HG03025 (cell line): ENCODE data around the gene RGS1.

Experiments used
- ATAC-seq: cut with Tn5 transposase; IDR thresholded peaks from one replicate; pipeline ENCODE4 v1.9.1; 2021; ENCODE audit warnings: mild to moderate bottlenecking, moderate library complexity; ENCODE audit not compliant: unreplicated experiment, low FRiP score

The RGS1 gene

GRCh38 chr1:192575499-192576189, at the start of gene RGS1:
Gene RGS1 (plus strand): TSS chr1:192575773. CDS start chr1:192575793, 20 bp downstream.
- peak; percentile 95 for ATAC-seq

DNA sequence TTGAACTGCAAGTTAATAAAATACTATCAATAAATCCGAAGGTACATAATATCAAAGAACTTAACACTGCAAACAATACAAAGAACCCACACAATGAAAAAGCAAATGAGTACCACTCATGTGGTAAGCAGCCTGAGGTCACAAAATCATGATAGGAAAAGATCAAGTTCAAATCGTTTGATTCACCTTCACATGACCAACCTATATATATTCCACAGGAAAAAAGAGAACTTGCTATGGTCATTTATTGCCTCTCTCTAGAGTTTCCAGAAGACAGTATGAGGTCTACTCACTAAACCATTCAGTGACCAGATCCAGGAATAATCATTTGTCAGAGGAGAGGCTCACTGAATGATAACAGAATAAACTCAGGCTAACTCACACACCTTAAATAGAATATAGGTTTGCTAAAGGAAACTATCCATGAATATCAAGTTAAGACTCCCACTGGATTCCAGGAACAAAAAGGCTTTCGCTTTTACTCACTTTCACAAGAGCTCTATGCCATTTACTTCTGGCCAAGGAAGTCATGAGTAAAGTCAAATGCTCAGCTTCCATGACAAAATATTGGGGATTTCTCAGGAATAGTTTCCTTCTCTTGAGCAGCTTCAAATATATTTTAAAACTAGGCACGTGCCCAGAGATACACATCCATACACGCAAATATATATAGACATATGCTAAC, 48.3 kb upstream of the RGS1 start:
- ATAC-seq = no peak

DNA sequence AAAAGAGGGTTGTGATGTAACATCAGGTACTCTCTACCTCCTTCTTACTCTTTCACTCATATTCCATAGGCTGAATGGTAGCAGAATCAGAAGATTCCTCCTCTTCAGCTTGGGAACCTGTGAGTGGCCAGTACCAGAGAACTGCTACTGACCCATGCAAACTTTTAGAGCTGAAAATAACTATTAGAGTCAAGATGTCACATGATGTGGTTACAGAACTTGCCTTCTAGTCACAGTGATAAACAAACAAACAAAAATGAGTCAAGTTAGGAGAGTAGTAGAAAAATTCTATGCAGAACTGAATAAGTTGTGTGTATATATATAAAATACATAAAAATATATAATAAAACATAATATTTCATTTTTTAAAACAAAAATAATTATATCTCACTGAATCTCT, 47.6 kb upstream of the RGS1 start:
- ATAC-seq = no peak

- ATAC-seq = no peak
Measured at GRCh38 chr1:192529031-192529755, 46.4 kb upstream of the RGS1 start.

- no peak for ATAC-seq
Measured at GRCh38 chr1:192529811-192530210, 45.8 kb upstream of the RGS1 start.

GRCh38 chr1:192530254-192530653, 45.3 kb upstream of the RGS1 start:
- ATAC-seq = peak; percentile 99

- peak; percentile 44 for ATAC-seq
Measured at GRCh38 chr1:192531037-192531703, 44.4 kb upstream of the RGS1 start.

DNA sequence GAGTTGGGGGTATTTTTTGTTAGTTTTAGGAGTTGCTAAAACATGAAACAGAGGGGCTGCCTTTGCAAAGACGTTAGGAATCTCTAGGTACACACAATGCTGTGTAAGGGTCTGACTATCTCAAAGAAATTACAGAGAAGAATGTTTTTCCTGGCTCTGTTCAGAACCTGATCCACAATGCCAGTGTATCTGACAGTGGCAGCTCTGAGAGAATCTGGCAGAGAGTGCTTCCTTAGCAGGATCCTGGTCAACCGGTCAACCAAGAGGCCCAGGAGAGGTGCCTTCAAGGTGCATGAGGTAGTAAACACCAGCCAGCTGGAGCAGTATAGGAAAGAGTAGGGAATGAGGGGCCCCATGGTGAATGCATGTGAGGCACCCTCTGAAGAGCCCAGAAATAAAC, 40.9 kb upstream of the RGS1 start:
- no peak for ATAC-seq

DNA sequence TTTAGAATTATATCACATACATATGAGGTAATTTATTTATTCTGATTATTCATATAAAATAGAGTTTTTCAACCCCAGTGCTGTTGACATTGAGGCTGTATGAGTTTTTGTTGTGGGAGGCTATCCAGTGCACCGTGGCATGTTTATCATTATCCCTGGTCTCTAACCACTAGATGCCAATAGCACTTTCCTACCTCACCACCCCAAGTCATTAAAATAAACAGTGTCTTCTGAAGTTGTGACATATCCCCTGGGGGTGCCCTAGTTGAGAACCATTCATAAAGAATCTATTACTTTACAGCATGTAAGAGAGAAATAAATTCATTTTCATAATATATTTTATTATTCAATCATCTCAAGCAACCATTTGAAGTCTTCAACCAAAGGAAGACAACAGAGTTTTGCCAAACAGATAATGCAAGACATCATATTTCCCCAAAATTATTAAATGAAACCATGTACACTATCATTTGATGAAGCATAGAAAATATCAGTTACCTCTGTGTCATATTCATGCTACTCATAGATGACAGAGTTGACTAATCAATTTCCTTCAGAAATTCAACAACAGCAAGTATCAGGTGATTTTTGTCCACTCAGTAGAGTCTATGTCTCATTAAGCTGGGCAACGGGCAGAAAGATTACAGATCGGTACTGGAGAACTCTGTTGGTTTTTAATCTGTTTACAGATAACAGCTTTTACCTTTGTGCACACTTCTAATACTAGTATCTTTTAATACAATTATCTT, 39.5 kb upstream of the RGS1 start:
- ATAC-seq = no peak

- peak; percentile 96 for ATAC-seq
Measured at GRCh38 chr1:192538407-192539296, 36.9 kb upstream of the RGS1 start.

DNA sequence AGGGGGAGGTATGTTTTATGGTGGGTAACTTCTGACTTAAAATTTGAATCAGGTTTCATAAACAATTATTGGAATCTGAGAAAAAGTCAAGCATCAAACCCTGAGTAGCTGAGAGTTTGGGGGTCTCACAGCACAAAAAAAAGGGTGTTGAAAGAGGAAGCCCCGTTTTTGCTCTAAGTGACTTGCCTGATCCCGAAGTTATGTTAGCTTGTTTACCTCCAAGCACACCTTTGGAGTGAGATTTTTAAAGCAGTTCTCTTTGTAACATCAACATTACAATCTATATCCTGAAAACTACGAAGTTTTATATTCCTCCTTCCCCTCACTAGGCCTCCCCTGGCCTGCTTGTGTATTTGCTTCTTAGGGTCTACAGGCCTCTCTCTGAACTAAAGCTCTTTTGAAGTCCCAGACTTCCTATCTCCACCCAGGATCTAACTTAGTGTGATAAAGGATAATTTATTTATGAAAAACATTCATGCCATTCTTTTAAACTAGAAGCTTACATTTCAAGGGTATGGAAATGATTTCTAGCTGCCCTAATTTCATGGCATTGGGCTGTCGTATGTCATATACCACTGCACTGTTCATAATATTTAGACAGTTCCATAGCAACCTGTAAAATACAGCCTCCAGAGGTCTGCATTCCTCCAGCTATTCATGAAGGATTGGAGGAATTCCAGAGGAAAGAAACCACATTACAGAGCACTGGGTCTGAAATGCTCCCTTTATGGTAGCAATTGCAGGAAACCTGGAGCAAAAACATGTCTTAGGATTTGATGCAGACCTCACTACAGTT, 36.1 kb upstream of the RGS1 start:
- ATAC-seq = no peak

DNA sequence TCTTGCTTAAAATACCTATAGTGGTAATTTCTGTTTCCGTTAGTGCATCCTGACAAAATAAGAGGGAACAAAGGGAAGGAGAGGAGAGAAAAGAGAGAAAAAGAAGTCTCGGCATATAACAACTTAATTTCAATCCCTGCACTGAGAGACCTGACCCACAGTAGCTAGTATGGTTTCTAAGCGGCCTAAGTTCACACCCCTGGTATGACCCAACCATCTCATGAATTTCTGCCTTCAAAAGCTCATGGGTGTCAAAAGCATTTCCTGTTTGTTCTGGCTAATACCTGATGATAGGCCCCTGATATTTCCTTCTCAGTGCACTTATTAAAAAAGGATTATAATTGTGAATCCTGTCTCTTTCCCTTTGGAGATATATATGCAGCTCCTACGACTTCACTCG, 32.1 kb upstream of the RGS1 start:
- ATAC-seq = no peak

- ATAC-seq = peak; percentile 68
Measured at GRCh38 chr1:192545896-192546521, 29.6 kb upstream of the RGS1 start.

- no peak for ATAC-seq
Measured at GRCh38 chr1:192546596-192547190, 28.9 kb upstream of the RGS1 start.

DNA sequence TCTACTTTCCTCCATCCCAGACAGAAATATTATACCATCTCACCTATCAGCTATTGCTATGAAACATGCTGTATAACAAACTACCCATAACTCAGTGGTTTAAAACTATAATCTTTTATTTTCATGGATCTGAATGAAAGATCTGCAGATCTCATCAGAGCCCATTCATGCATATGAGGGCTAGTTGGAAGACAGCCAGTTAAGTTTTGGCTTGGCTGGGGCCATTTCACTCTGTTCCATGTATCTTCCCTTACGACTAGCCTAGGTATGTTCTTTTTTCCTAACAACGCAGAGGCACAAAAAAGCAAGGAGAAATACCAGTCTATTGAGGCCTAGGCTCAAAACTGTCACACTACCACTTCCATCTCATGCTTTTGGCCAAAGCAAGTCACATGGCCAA, 28.1 kb upstream of the RGS1 start:
- no peak for ATAC-seq

- no peak for ATAC-seq
Measured at GRCh38 chr1:192549937-192550336, 25.6 kb upstream of the RGS1 start.

GRCh38 chr1:192550922-192551534, 24.5 kb upstream of the RGS1 start:
- ATAC-seq = peak; percentile 63
